K562 (cell line): ENCODE measurements around the gene PNKD. TPM values are rescaled to one million over a fixed set of nuclear protein-coding genes. Genes with fewer than 3 reads are reported as not detected.

Experiments used
- BCOR ChIP-seq: fragments of 450-650 bp; IDR thresholded peaks from 2 replicates; pipeline ENCODE4 v1.6.1; 2016
- EP300 ChIP-seq: IDR thresholded peaks from 2 replicates; pipeline ENCODE4 v1.6.1; 2012; ENCODE audit warnings: low read length, improper control_type of control experiment
- HSF4 ChIP-seq: fragments of 250-450 bp; sonication (Bioruptor Pico); IDR thresholded peaks from 2 replicates; pipeline ENCODE4 v2.1.2; 2022; ENCODE audit warnings: mild to moderate bottlenecking, moderate library complexity, borderline replicate concordance
- MCM2 ChIP-seq: fragments of 450-650 bp; IDR thresholded peaks from 2 replicates; pipeline ENCODE4 v1.6.1; 2017; ENCODE audit warnings: low read depth, mild to moderate bottlenecking
- MYNN ChIP-seq, 2 experiments: sonication (generic); formaldehyde crosslinking in 1 of 2; IDR thresholded peaks; 2 replicates each; pipeline versions ENCODE4 v1.5.0 to v1.6.1; 2016 to 2020; ENCODE audit warnings: antibody characterized with exemption in 1 of 2, missing genetic modification reagents in 1 of 2
- RBM34 ChIP-seq: fragments of 200-400 bp; formaldehyde crosslinking; IDR thresholded peaks from 2 replicates; pipeline ENCODE4 v1.6.1; 2018; ENCODE audit warnings: low read length, borderline replicate concordance; ENCODE audit not compliant: insufficient read depth
- ZNF311 ChIP-seq: fragments of 250-450 bp; sonication (Bioruptor Pico); IDR thresholded peaks from 2 replicates; pipeline ENCODE4 v1.4.0; 2020; ENCODE audit warnings: mild to moderate bottlenecking, moderate library complexity
- ZNF589 ChIP-seq: fragments of 200-800 bp; sonication (Bioruptor generic); IDR thresholded peaks from 2 replicates; pipeline ENCODE4 v1.6.1; 2016; ENCODE audit warnings: low read depth, missing genetic modification characterization, missing compliant biosample characterization
- ZSCAN32 ChIP-seq: fragments of 450-650 bp; formaldehyde crosslinking; IDR thresholded peaks from 2 replicates; pipeline ENCODE4 v1.4.0; 2020; ENCODE audit warnings: mild to moderate bottlenecking, moderate library complexity
- polyA plus RNA-seq, 8 experiments: library from polyadenylated mRNA; depleted of rRNA in 4 of 8; stranded (reverse) in 5 of 8; unstranded in 3 of 8; fragments of >200 nt; fragmentation: Nextera tagmentation in 2 of 8; fragmentation: Illumina TruSeq in 1 of 8; extraction: Ambion mirVana in 2 of 8; extraction: Trizol in 1 of 8; gene quantifications; 2 replicates each; pipeline versions ENCODE4 v1.2.1 to v1.2.3, GENCODE V29; 2011 to 2014; ENCODE audit warnings: inconsistent platforms in 1 of 8, missing spikeins in 1 of 8
- total RNA-seq, 7 experiments: library from RNA; depleted of rRNA in 6 of 7; stranded (reverse); fragments of >200 nt in 6 of 7; fragmentation: Illumina TruSeq in 2 of 7; extraction: Trizol in 2 of 7; gene quantifications; 2 replicates each; pipeline versions ENCODE4 v1.2.1 to v1.2.3, GENCODE V29; 2011 to 2021; ENCODE audit warnings: low replicate concordance in 1 of 7
- TF ChIP-seq, protein P1 (sequence below): fragments of 450-650 bp; IDR thresholded peaks from 2 replicates; pipeline ENCODE4 v1.6.1; 2016; ENCODE audit warnings: mild to moderate bottlenecking, moderate library complexity
- TF ChIP-seq, protein P2 (sequence below): sonication (generic); formaldehyde crosslinking; IDR thresholded peaks from 2 replicates; pipeline ENCODE4 v1.8.1; 2023; ENCODE audit warnings: mild to moderate bottlenecking, missing genetic modification reagents
- TF ChIP-seq, protein P3 (sequence below): sonication (generic); formaldehyde crosslinking; IDR thresholded peaks from 2 replicates; pipeline ENCODE4 v1.8.0; 2022; ENCODE audit warnings: missing genetic modification reagents, mild to moderate bottlenecking, borderline replicate concordance

Gene PNKD
- total and polyA plus RNA-seq, 9 of the 15 experiments (the other 6 are each of a cell fraction or from before 2014, with no cell fraction given) = 26.0 to 105 (median 60.1) TPM

DNA sequence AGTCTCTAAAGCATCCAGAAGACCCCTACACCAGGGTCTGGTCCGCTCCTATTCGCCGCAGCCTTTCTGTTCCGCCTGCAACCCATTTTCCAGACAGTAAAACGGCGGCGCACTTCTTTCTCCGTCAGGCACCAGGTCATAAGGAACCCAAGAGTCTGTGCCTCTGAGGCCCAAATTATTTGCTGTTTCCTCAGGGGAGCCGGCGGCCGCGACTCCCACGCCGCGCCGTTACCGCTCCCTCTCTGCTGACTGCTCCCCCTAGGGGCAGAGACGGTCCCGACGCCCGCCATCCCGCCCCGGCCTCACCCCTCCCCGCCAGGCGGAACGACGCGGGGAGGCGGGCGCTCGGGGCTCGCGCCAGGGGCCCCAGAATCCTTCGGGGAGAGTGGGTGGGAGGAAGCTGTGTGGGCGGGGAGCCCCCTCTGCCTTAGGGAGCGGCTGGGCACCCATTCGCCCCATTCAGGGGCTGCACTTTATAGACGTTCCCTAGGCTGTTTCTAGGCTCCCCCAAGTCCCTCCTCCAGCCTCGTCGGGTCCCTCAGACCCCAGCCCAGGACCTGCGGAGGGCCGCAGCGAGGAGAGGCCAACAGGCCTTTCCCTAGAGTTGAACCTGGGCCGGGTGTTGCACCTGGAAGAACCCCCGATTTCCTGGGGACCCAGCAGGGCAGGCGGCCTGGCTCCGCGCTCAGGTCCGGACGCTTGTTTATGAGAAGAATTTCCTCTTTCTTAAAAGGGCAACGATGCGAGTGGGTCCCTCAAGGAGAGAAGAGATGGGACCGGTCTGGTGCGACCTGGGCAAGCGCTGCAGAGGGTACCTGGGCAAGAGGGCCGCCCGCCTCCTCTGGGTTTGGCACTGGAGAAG lies 125.7 kb downstream of the PNKD start (continued):
- TF ChIP-seq, protein P1, sequence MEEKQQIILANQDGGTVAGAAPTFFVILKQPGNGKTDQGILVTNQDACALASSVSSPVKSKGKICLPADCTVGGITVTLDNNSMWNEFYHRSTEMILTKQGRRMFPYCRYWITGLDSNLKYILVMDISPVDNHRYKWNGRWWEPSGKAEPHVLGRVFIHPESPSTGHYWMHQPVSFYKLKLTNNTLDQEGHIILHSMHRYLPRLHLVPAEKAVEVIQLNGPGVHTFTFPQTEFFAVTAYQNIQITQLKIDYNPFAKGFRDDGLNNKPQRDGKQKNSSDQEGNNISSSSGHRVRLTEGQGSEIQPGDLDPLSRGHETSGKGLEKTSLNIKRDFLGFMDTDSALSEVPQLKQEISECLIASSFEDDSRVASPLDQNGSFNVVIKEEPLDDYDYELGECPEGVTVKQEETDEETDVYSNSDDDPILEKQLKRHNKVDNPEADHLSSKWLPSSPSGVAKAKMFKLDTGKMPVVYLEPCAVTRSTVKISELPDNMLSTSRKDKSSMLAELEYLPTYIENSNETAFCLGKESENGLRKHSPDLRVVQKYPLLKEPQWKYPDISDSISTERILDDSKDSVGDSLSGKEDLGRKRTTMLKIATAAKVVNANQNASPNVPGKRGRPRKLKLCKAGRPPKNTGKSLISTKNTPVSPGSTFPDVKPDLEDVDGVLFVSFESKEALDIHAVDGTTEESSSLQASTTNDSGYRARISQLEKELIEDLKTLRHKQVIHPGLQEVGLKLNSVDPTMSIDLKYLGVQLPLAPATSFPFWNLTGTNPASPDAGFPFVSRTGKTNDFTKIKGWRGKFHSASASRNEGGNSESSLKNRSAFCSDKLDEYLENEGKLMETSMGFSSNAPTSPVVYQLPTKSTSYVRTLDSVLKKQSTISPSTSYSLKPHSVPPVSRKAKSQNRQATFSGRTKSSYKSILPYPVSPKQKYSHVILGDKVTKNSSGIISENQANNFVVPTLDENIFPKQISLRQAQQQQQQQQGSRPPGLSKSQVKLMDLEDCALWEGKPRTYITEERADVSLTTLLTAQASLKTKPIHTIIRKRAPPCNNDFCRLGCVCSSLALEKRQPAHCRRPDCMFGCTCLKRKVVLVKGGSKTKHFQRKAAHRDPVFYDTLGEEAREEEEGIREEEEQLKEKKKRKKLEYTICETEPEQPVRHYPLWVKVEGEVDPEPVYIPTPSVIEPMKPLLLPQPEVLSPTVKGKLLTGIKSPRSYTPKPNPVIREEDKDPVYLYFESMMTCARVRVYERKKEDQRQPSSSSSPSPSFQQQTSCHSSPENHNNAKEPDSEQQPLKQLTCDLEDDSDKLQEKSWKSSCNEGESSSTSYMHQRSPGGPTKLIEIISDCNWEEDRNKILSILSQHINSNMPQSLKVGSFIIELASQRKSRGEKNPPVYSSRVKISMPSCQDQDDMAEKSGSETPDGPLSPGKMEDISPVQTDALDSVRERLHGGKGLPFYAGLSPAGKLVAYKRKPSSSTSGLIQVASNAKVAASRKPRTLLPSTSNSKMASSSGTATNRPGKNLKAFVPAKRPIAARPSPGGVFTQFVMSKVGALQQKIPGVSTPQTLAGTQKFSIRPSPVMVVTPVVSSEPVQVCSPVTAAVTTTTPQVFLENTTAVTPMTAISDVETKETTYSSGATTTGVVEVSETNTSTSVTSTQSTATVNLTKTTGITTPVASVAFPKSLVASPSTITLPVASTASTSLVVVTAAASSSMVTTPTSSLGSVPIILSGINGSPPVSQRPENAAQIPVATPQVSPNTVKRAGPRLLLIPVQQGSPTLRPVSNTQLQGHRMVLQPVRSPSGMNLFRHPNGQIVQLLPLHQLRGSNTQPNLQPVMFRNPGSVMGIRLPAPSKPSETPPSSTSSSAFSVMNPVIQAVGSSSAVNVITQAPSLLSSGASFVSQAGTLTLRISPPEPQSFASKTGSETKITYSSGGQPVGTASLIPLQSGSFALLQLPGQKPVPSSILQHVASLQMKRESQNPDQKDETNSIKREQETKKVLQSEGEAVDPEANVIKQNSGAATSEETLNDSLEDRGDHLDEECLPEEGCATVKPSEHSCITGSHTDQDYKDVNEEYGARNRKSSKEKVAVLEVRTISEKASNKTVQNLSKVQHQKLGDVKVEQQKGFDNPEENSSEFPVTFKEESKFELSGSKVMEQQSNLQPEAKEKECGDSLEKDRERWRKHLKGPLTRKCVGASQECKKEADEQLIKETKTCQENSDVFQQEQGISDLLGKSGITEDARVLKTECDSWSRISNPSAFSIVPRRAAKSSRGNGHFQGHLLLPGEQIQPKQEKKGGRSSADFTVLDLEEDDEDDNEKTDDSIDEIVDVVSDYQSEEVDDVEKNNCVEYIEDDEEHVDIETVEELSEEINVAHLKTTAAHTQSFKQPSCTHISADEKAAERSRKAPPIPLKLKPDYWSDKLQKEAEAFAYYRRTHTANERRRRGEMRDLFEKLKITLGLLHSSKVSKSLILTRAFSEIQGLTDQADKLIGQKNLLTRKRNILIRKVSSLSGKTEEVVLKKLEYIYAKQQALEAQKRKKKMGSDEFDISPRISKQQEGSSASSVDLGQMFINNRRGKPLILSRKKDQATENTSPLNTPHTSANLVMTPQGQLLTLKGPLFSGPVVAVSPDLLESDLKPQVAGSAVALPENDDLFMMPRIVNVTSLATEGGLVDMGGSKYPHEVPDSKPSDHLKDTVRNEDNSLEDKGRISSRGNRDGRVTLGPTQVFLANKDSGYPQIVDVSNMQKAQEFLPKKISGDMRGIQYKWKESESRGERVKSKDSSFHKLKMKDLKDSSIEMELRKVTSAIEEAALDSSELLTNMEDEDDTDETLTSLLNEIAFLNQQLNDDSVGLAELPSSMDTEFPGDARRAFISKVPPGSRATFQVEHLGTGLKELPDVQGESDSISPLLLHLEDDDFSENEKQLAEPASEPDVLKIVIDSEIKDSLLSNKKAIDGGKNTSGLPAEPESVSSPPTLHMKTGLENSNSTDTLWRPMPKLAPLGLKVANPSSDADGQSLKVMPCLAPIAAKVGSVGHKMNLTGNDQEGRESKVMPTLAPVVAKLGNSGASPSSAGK = peak; percentile 45; the same call in 1 of the 2 replicates
- TF ChIP-seq, protein P2, sequence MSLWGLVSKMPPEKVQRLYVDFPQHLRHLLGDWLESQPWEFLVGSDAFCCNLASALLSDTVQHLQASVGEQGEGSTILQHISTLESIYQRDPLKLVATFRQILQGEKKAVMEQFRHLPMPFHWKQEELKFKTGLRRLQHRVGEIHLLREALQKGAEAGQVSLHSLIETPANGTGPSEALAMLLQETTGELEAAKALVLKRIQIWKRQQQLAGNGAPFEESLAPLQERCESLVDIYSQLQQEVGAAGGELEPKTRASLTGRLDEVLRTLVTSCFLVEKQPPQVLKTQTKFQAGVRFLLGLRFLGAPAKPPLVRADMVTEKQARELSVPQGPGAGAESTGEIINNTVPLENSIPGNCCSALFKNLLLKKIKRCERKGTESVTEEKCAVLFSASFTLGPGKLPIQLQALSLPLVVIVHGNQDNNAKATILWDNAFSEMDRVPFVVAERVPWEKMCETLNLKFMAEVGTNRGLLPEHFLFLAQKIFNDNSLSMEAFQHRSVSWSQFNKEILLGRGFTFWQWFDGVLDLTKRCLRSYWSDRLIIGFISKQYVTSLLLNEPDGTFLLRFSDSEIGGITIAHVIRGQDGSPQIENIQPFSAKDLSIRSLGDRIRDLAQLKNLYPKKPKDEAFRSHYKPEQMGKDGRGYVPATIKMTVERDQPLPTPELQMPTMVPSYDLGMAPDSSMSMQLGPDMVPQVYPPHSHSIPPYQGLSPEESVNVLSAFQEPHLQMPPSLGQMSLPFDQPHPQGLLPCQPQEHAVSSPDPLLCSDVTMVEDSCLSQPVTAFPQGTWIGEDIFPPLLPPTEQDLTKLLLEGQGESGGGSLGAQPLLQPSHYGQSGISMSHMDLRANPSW (CRISPR knock-in tag) = no peak
- no peak for TF ChIP-seq ZSCAN32 (CRISPR knock-in tag)
- no peak for TF ChIP-seq ZNF311 (CRISPR knock-in tag)
- TF ChIP-seq ZNF589 (CRISPR knock-in tag) = no peak
- TF ChIP-seq EP300 = peak; percentile 52; the same call in 1 of the 2 replicates
- no peak for TF ChIP-seq HSF4 (CRISPR knock-in tag)
- no peak for TF ChIP-seq RBM34
- TF ChIP-seq MCM2 = no peak
- TF ChIP-seq, protein P3, sequence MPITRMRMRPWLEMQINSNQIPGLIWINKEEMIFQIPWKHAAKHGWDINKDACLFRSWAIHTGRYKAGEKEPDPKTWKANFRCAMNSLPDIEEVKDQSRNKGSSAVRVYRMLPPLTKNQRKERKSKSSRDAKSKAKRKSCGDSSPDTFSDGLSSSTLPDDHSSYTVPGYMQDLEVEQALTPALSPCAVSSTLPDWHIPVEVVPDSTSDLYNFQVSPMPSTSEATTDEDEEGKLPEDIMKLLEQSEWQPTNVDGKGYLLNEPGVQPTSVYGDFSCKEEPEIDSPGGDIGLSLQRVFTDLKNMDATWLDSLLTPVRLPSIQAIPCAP (CRISPR knock-in tag) = no peak
- TF ChIP-seq BCOR = peak; percentile 56; the same call in 1 of the 2 replicates
- TF ChIP-seq MYNN (IDR thresholded peaks at IDR 0.05) = peak; percentile 44
- TF ChIP-seq MYNN (CRISPR knock-in tag; IDR thresholded peaks at IDR 0.05) = no peak
